Liver (tissue), 9 donors: ENCODE data around the gene MYMK. TPM values are rescaled to one million over a fixed set of nuclear protein-coding genes. Genes with fewer than 3 reads are reported as not detected.

Source experiments
- DNase-seq: peaks from one replicate; pipeline ENCODE4 v3.0.0-alpha.2; 2017; ENCODE audit warnings: low spot score
- H3K27ac ChIP-seq, 2 donors: one replicate each; pipeline ENCODE4 v1.7.0; 2013; ENCODE audit warnings: inconsistent platforms in 2 of 2, low read length in 2 of 2, control low read depth in 1 of 2, low read depth in 1 of 2, mild to moderate bottlenecking in 1 of 2
- H3K27me3 ChIP-seq, 4 donors: one replicate each; pipeline versions ENCODE4 v1.6.1 to v1.7.0; 2013; ENCODE audit warnings: low read length in 3 of 4, inconsistent platforms in 1 of 4, mild to moderate bottlenecking in 1 of 4, moderate library complexity in 1 of 4; ENCODE audit not compliant: control insufficient read depth in 4 of 4, insufficient read depth in 4 of 4
- H3K36me3 ChIP-seq, 4 donors: one replicate each; pipeline versions ENCODE4 v1.6.1 to v1.7.0; 2013; ENCODE audit warnings: low read length in 3 of 4, mild to moderate bottlenecking in 3 of 4, low read depth in 1 of 4, moderate library complexity in 1 of 4; ENCODE audit not compliant: control insufficient read depth in 4 of 4, insufficient read depth in 3 of 4
- H3K4me1 ChIP-seq, 4 donors: one replicate each; pipeline versions ENCODE4 v1.6.1 to v1.7.0; 2013; ENCODE audit warnings: low read length in 3 of 4, mild to moderate bottlenecking in 3 of 4, moderate library complexity in 1 of 4; ENCODE audit not compliant: control insufficient read depth in 4 of 4, insufficient read depth in 4 of 4
- H3K4me3 ChIP-seq, 3 donors: one replicate each; pipeline versions ENCODE4 v1.6.1 to v1.7.0; 2013; ENCODE audit warnings: low read length in 3 of 3, control low read depth in 1 of 3, low read depth in 1 of 3, mild to moderate bottlenecking in 1 of 3
- H3K9ac ChIP-seq, 2 donors: one replicate each; pipeline ENCODE4 v1.7.0; 2013; ENCODE audit warnings: low read length in 2 of 2, mild to moderate bottlenecking in 2 of 2, moderate library complexity in 2 of 2, control low read depth in 1 of 2, low read depth in 1 of 2
- H3K9me3 ChIP-seq, 4 donors: one replicate each; pipeline versions ENCODE4 v1.6.1 to v1.7.0; 2013; ENCODE audit warnings: low read length in 3 of 4; ENCODE audit not compliant: control insufficient read depth in 4 of 4
- ATF3 ChIP-seq: IDR thresholded peaks from 2 replicates; pipeline ENCODE4 v1.6.1; 2016; ENCODE audit warnings: antibody characterized with exemption
- CTCF ChIP-seq: fragments of 150-350 bp; IDR thresholded peaks from 2 replicates; pipeline ENCODE4 v1.5.1; 2017; ENCODE audit warnings: improper control_type of control experiment, low read depth, low read length; ENCODE audit not compliant: missing input control
- EGR1 ChIP-seq, 2 donors: IDR thresholded peaks; 2 replicates each; pipeline ENCODE4 v1.6.1; 2016 to 2018; ENCODE audit warnings: antibody characterized with exemption in 2 of 2, low read depth in 2 of 2
- FOXA1 ChIP-seq: IDR thresholded peaks from 2 replicates; pipeline ENCODE4 v1.6.1; 2016; ENCODE audit warnings: antibody characterized with exemption
- FOXA2 ChIP-seq: IDR thresholded peaks from 2 replicates; pipeline ENCODE4 v1.6.1; 2016; ENCODE audit warnings: antibody characterized with exemption
- HNF4A ChIP-seq, 2 donors: conservative IDR thresholded peaks; 2 replicates each; pipeline ENCODE4 v1.6.1; 2016; ENCODE audit warnings: antibody characterized with exemption in 2 of 2, mild to moderate bottlenecking in 2 of 2
- HNF4G ChIP-seq: IDR thresholded peaks from 2 replicates; pipeline ENCODE4 v1.6.1; 2016; ENCODE audit warnings: antibody characterized with exemption
- JUND ChIP-seq, 2 donors: IDR thresholded peaks; 2 replicates each; pipeline ENCODE4 v1.6.1; 2016; ENCODE audit warnings: antibody characterized with exemption in 2 of 2
- MAX ChIP-seq: IDR thresholded peaks from 2 replicates; pipeline ENCODE4 v1.6.1; 2016; ENCODE audit warnings: antibody characterized with exemption
- RAD21 ChIP-seq, 2 donors: IDR thresholded peaks; 2 replicates each; pipeline ENCODE4 v1.6.1; 2016; ENCODE audit warnings: antibody characterized with exemption in 2 of 2, mild to moderate bottlenecking in 2 of 2
- REST ChIP-seq: IDR thresholded peaks from 2 replicates; pipeline ENCODE4 v1.6.1; 2016; ENCODE audit warnings: antibody characterized with exemption, mild to moderate bottlenecking
- SP1 ChIP-seq: IDR thresholded peaks from 2 replicates; pipeline ENCODE4 v1.6.1; 2018; ENCODE audit warnings: antibody characterized with exemption, mild to moderate bottlenecking
- TAF1 ChIP-seq: conservative IDR thresholded peaks from 2 replicates; pipeline ENCODE4 v1.6.1; 2016; ENCODE audit warnings: antibody characterized with exemption, mild to moderate bottlenecking
- YY1 ChIP-seq: IDR thresholded peaks from 2 replicates; pipeline ENCODE4 v1.6.1; 2016; ENCODE audit warnings: antibody characterized with exemption, mild to moderate bottlenecking
- ZBTB33 ChIP-seq: IDR thresholded peaks from 2 replicates; pipeline ENCODE4 v1.6.1; 2016; ENCODE audit warnings: antibody characterized with exemption
- WGBS: extraction: QIAGEN DNeasy Blood & Tissue Kit; methylation state at CpG from one replicate; pipeline ENCODE4 v1.1.7; 2013; 5-methylcytosine and 5-hydroxymethylcytosine counted together
- polyA plus RNA-seq, 2 donors: library from polyadenylated mRNA; stranded (reverse) in 1 of 2; unstranded in 1 of 2; fragments of 200-250 nt in 1 of 2; fragments of >200 nt in 1 of 2; fragmentation: Nextera tagmentation in 1 of 2; extraction: Ambion mirVana in 1 of 2; gene quantifications; one replicate each; pipeline versions ENCODE4 v1.2.1 to v1.2.3, GENCODE V29; 2013 to 2015
- total RNA-seq, 2 donors: library from RNA; depleted of rRNA; stranded (reverse); fragments of >200 nt; gene quantifications; one replicate each; pipeline ENCODE4 v1.2.3, GENCODE V29; 2014
- donor health status: healthy.
- donor health status: healthy.
- donor health status: healthy.
- donor health status: healthy.
- donor health status: healthy.

MYMK gene
- total and polyA plus RNA-seq, 4 donors, result not detected

GRCh38 chr9:133514460-133515239, 10.1 kb downstream of the MYMK start:
- Histone ChIP-seq H3K36me3 (no peaks in the 10 kb centered on the region), H3K27me3 (no peaks in the 10 kb centered on the region), H3K9ac (no peak overlapping the region), H3K27ac (no peak overlapping the region), H3K4me3 (no peak overlapping the region), H3K4me1 (peaks cover 0 to 9% (median 5%) of the 10 kb centered on the region in 4 donors), H3K9me3 (no peaks in the 10 kb centered on the region)
- no peak for DNase-seq
- WGBS, result 69% methylated on average over 14 of the region's 14 CpGs
- no peak for TF ChIP-seq ATF3
- TF ChIP-seq SP1, result no peak
- TF ChIP-seq TAF1, result no peak
- no peak for TF ChIP-seq EGR1 (IDR thresholded peaks at IDR 0.05; ENCODE audit: low read depth in 2 of 2)
- no peak for TF ChIP-seq ZBTB33
- no peak for TF ChIP-seq HNF4A (conservative IDR thresholded peaks at IDR 0.05)
- no peak for TF ChIP-seq REST
- TF ChIP-seq FOXA2, result no peak
- TF ChIP-seq RAD21 (IDR thresholded peaks at IDR 0.05), result no peak
- TF ChIP-seq JUND (IDR thresholded peaks at IDR 0.05), result no peak
- TF ChIP-seq HNF4G, result no peak
- no peak for TF ChIP-seq CTCF
- no peak for TF ChIP-seq FOXA1
- TF ChIP-seq MAX, result no peak
- TF ChIP-seq YY1, result no peak
